Body of pancreas (tissue), 4 donors: ENCODE results near the gene PRKCB.

Experiments
- CTCF ChIP-seq, 7 experiments: fragments of 450-650 bp in 4 of 7; fragments of 200-600 bp in 3 of 7; sonication (generic) in 3 of 7; IDR thresholded peaks; one replicate each; pipeline ENCODE4 v1.5.1; 2016 to 2019; ENCODE audit warnings: antibody characterized with exemption in 7 of 7
- POLR2A ChIP-seq, 3 donors: fragments of 450-650 bp; IDR thresholded peaks; one replicate each; pipeline ENCODE4 v1.6.1; 2016; ENCODE audit warnings: antibody characterized with exemption in 3 of 3, mild to moderate bottlenecking in 2 of 3

GRCh38 chr16:24189941-24190340 lies 354.2 kb downstream of the PRKCB start:
- no peak for TF ChIP-seq CTCF (IDR thresholded peaks at IDR 0.05)
- no peak for TF ChIP-seq POLR2A (IDR thresholded peaks at IDR 0.05)
